Ramos (cell line): ENCODE results near the gene ZNF654.
"Not testable (repeated sequence)": the region's sequence is repeated elsewhere in the genome, so short reads cannot be mapped to it uniquely, and the experiment has no call there.

ENCODE experiments used
- in situ Hi-C: fragments of 300-500 bp; cut with MboI; formaldehyde crosslinking; loops from one replicate; pipeline ENCODE4 v1.14.3; 2022; ENCODE audit warnings: low sequenced_read_pairs; ENCODE audit not compliant: unreplicated experiment

ZNF654 gene

DNA sequence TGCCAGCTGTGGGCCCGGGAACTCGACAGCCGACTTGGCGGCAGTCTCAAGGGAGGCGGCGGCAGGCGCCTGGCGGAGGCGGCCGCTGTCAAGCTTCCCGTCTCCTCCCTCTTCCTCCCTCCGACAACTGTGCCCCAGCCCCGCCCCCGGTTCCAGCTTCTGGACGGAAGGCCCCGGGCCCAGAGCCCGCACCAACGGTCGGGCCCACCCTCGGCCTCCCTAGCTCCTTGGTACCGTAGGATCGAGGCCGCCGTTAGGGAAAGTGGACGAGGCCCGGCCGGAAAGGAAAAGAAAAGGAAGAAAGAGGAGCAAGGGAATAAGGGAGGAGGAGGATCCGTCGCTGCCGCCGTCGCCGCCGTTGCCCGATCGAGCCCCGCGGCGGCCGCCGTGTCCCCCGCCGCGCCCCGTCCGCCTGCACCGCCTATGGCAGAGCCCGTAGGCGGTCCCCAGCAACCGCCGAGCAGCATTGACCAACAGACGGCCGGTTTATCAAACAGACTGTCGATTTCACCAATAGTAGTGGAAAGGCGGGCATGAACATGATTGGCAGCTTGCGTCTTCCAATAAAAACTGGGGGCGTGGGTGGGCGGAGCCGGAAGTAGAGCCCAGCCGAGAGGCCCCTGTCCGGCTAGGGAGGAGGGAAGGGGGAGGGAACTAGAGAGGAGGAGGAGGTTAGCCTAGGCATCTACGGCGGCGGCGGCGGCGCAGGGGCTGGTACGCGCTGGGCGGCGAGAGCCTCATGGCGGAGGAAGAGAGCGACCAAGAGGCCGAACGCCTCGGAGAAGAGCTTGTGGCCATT, at the start of gene ZNF654, which contains the start of gene CGGBP1:
Gene ZNF654, plus strand, starts transcription at position 675 of the 799 bp plus-strand sequence. Its CDS starts 65 bp downstream, at position 740.
Gene CGGBP1, minus strand, starts transcription at position 425 of the 799 bp plus-strand sequence. CDS start 3,029 bp downstream, outside the sequence.
- in situ Hi-C loops, result loop anchor here (25.0 kb wide), 1 partner anchor 379 kb away; no protein-coding TSS in a partner anchor

DNA sequence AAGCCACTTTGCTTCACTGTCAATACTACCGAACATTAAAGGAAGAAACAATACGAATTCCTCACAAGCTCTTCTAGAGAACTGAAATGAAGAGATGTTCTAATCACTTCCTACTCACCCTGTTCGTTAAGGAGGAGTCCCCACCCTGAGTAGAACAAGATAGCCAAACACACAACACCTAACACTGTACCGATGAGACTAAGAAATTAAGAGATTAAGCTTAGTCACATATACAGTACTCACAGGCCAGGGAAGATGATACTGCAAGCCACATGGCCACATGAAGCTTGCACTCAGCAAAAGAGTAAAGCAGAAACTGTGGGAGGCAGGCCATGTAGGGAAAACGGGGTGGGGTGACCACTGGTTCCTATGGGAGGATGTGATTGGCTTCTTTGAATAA, 48.2 kb upstream of the ZNF654 start:
- in situ Hi-C loops, result no loop called here

DNA sequence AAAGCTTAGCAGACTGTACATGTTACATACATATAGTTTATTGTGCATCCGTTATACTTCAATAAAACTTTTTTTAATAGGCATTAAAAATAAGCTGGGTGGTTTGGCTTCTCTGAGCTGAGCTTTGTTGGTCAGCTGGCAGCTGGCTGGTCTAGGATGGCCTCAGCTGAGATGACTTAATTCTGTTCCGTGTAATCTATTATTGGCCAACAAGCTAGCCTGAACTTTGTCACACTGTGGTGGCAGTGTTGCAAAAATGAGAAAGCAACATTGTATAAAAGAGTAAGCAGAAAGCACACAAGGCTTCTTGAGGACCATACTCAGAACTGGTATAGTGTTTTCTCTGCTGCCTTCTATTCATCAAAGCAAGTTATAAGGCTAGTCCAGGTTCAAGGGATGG, 45.5 kb upstream of the ZNF654 start:
- in situ Hi-C loops, result no loop called here

DNA sequence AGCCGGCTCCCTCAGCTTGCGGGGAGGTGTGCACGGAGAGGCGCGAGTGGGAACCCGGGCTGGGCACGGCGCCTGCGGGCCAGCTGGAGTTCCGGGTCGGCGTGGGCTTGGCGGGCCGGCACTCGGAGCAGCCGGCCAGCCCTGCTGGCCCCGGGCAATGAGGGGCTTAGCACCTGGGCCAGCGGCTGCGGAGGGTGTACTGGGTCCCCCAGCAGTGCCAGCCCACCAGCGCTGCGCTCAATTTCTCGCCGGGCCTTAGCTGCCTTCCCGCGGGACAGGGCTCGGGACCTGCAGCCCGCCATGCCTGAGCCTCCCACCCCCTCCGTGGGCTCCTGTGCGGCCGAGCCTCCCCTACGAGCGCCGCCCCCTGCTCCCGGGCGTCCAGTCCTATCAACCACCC, 43.4 kb upstream of the ZNF654 start:
- in situ Hi-C loops, result not testable (repeated sequence)

DNA sequence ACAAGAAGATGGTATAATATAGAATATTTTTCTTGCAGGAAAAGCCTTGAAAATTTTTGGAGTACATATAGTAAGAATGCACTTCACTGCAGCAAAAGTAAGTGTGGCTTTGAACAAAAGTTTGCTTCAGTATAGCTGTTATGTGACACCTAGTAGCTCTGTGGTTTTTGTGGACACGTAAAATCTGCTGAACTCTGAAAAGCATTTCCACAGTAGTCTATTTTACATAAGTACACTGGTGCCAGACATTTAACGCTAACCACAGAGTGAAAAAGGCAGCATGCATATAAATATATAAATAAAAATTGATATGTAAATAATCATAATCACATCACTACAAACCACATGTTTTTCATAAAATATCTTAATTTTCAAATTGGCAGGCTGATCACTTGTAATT, 40.0 kb upstream of the ZNF654 start:
- in situ Hi-C loops, result no loop called here

DNA sequence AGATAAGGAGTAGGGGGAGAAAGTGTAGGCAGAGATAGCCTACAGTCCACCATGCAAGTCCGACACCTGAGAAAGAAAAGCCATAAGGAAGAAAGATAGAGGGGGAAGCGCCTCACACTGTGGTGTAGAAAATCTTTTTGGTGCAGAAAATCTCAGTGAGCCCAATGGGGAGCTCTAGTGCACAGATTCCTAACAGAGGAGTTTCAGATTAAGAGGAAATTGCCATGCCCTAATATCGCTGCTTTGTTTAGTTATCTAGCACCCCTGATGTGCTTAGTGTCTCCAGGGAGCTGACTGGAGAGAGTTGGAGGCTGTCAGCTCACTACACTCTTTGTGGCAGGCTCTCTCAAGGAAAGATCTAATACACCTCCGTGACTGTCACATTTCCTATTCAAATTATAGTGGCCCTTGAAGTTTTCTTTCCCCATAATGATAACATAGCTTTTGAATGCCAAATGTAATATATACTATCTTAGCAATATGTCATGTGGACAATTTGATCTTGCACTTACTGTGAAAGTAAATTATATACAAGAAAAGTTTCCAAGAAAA, 34.0 kb upstream of the ZNF654 start:
- in situ Hi-C loops, result no loop called here

DNA sequence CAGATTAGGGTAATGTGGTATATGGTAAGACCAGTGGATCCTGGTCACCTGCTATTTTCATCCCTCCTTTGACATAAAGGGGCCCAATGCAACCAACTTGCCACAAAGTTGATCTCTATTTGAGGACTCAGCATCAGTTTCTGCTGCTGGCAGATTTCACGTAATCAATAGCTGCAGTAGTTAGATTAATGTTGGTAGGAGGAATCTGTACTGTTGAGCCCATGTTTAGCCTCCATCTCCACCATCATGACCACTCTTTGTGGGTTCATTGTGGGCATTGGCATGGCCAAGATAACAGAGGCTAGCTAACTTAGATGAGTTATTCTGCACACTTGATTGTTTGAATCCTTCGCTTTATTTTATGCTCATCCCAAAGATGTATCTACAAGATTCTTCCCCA, 30.2 kb upstream of the ZNF654 start:
- in situ Hi-C loops, result no loop called here

DNA sequence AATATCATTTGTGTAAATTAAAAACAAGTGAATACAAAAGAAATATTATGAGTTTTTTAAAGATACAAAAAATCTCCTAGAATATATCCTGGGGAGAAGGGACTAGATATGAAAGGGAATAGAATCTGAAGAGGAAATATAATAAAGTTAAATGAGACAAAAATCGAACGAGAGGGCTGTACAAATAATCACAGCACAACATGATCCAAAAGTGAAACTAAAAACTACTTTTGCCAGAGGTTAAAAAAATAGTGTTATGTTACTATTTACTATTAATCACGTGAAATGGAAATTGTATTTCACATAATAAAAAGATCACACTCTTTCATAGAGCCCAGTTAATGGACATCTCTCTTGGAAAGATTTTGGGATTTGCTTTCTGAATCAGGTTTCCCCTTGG, 28.8 kb upstream of the ZNF654 start:
- in situ Hi-C loops, result no loop called here

DNA sequence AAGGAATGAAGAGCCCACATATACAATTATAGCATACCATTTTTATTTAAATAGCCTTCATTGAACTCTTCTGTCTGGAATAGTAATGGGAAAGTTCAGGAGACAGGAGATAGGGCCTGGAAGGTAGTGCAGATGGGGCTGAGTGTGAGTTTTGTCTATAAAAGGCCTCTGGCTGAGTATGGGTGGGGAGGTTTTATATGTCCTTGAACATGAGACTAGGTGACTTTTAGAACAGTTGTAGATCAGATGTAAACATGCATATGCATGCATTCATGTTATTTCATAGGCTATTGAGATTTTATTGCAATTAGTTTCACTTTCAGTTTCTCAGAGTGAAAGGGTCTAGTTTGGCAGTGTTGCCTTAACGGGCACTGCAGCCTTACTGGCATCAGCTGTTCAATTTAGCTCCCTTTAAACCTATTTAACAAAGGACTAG, 27.4 kb upstream of the ZNF654 start:
- in situ Hi-C loops, result no loop called here

DNA sequence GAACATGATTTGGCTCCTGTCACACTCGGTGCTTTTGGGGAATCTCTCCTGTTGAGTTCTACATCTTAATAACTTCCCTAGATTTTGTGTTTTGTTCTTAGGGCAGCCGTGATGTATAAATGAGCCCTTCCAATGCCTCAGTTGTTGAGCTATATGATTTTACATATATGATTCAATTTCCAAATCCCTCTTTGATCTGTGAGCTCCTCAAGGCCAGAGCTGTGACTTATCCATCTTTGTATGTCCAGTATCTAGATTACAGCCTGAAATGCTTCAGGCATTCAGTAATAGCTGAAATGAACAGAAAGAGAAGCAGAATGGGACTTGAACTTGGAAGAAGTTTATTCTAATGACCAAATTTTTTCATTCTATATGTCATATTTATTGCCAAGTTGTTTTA, 26.8 kb upstream of the ZNF654 start:
- in situ Hi-C loops, result no loop called here

DNA sequence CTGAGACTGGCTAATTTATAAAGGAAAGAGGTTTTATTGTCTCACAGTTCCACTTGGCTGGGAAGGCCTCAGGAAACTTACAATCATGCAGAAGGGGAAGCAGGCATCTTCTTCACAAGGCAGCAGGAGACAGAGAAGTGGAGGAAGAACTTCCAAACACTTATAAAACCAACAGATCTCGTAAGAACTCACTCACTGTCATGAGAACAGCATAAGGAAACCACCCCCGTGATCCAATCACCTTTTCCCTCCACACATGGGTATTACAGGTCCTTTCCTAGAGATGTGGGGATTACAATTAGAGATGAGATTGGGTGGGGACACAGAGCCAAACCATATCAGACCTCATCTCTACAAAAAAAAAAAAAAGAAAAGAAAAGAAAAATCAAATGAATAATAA, 26.0 kb upstream of the ZNF654 start:
- in situ Hi-C loops, result no loop called here

DNA sequence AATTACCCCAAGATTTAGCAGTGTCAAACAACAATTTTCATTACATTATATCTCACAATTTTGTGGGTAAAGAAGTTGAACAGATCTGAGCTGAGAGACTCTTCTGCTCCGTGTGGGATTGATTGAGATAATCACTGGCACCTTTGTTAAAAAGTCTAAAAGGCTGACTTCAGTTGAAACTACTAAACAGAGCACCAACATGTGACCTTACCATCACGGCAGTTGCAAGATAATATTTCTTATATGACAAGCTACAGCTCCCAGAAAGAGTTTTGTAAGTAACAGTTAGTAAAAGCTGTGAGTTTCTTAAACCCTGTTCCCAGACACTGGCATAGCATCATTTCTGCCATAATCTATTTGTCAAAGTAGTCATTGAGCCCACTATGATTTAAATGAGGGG, 25.2 kb upstream of the ZNF654 start:
- in situ Hi-C loops, result no loop called here

DNA sequence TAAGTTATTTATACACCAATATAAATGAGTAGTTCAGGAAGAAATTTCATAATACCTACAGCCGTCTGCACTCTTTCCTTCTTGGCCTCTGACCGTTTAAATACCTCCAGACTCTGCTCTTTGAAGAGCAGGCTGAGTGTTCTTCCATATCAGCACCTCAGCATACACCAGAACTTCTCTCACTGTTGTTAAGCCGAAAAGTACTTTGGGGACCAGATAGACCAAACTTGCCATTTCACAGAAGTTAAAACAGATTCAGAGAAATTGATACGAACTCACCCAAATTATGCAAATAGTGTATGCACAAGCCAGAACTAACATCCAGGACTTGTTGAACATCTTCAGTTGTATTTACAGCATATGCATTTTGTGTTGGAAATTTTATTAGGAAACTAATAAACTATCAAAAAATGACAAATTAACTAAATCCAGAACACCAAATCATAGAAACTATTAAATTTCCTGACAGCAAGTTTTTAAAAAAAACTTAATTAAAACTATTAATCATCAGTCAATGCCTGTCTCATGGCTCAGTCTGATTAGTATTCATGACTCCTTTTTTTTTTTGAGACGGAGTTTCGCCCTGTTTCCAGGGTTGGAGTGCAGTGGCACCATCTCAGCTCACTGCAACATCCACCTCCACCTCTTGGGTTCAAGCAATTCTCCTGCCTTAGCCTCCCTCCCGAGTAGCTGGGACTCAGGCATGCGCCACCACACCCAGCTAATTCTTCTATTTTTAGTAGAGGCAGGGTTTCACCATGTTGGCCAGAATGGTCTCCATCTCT, 24.4 kb upstream of the ZNF654 start:
- in situ Hi-C loops, result no loop called here

DNA sequence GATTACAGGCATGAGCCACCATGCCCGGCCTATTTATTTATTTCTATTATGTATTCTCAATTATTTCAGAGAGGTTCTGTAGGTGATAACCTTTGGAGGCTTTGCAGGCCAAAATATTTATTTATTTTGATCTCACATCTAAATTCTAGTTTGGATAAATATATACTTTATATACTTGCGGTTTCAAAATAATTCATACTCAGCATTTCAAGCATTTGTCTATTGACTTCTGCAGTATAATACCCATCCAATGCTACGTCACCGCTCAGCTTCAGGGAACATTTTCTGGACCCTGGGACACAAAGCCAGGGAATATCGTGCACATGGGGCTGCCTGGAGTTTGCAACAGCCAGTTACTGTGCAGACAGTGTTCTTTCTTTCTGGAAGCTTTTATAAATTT, 22.8 kb upstream of the ZNF654 start:
- in situ Hi-C loops, result no loop called here

DNA sequence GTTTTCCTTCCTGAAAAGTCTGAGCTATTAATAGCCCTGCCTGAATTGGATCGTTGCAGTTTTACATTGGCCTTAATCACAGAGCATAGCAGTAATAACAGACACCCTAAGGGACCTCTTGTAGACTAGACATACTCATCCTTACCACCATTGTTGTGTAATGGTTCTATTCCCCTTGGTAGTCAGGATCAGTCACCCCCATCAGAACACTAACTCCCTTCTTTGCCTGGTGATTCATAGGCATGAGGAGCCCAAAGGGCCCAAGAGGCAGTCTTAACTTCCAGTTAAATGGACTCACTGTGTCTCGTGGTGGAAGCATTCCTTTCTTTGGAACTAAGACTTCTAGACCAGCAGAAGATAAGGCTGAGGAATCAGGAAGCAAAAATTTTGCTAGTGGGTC, 20.5 kb upstream of the ZNF654 start:
- in situ Hi-C loops, result no loop called here

DNA sequence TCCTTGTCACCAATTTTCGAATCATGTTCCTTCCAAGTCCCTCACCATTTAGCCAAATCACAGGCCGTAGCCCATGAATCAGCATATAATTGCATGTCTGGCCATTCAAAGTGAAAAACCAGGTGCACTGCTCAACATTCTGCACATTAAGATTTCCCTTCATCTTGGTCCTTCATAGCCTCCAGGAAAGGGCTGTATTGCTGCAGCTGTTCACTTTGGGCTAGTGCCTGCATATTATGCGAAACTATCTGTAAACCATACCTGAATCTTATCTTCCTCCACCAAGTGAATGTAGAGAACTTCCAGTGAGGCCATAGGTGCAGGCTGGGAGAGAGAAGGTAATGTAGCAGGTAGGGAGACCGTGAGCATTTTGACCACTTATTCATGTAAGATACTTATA, 18.5 kb upstream of the ZNF654 start:
- in situ Hi-C loops, result no loop called here

DNA sequence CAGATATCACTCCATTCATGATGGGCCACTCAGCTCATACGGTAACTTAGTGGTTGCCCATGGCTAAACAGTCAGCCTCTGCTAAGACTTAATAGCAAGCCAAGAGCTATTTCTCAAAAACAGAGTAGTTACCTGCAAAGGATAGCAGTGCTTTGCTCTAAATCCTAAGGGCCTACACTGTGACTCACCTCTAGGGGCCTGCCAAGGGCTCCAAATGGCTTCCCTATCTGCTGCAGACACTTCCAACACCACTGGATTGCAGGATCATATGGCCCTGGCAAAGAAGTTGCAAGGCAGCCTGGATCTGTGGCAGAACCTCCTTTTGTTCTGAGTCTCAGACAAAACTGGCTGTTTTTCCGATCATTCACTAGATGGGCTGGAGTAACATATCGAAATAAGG, 18.1 kb upstream of the ZNF654 start:
- in situ Hi-C loops, result no loop called here

DNA sequence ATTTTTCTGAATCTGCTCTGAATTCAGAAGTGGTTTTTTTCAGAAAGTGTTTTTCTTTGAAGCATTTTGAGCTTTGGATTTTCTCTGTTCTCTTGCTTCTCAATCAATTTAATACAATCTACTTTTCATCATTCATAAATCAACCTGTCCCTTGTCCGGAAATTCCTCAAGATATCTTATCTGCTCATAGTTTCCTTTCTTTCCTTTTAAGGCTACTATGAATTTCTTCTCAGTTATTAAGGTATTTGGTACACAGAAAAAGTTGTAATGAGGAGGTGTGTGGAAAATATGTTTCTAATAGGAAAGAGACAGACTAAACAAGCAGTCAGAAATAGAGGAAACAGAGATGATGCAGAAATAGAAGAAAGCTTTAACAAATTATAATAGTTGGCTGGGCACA, 14.6 kb upstream of the ZNF654 start:
- in situ Hi-C loops, result no loop called here

DNA sequence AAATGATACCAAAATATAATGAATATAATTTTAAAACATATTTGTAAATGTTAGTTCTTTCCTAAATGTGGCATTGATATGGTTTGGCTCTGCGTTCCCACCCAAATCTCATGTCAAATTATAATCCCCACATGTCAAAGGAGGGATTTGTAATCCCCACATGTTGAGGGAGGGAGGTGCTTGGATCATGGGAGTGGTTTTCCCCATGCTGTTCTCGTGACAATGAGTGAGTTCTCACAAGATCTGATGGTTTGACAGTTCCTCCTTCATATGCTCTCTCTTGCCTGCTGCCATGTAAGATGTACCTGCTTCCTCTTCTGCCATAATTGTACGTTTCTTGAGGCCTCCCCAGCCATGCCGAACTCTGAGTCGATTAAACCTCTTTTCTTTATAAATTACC, 12.3 kb upstream of the ZNF654 start:
- in situ Hi-C loops, result no loop called here

DNA sequence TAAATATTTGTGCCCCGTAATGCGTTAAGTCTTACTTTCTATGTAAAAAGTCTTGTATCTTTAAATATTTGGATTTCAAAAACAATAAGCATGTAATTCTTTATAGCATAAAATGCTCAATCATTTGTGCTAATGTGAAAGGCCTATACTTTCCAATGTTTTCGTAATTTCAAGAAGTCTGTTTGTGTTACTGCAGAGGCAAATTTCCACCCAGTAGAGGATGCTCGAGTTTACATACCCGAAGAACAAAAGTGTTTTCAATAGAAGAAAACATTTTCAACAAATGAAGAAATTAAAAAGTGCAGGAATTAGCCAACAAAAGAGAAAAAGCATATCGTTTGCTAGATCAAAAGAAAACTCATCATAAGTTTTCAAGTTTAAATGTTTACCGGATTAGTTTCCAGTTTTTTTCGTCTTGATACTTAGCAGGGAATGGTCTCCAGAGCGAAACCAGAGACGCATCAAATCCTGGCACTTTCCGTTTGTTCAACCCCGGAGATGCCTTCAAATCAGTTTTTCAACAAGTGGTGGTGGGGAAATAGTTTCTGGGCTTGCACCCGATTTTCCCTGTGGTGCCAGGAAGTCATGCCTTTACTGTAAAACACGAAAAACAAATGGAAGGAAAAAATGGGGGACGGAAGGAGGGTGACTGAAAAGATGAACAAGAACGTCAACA, 1.3 kb upstream of the ZNF654 start:
- in situ Hi-C loops, result loop anchor here (25.0 kb wide), 1 partner anchor 380 kb away; no protein-coding TSS in a partner anchor

DNA sequence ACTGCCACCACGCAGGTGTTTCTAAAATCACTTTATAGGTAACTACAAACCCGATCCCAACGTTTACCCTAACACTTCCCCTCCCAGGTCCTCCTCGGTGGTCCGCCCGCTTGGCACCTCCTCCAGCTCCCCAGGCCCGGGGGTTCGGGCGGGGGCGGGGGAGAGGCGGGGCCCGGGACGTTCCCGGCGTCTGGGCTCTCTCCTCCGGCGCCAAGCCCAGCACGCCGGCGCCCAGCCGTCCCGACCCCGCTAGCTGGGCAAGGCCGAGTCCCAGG, 812 bp upstream of the ZNF654 start:
- in situ Hi-C loops, result loop anchor here (25.0 kb wide), 1 partner anchor 379 kb away; no protein-coding TSS in a partner anchor
